ENCODE measurements around the gene MYO3B.

MYO3B gene

GRCh38 chr2:170144761-170145160 lies 33.2 kb upstream of the MYO3B start:
- no peak for TF ChIP-seq CTCF (IDR thresholded peaks at IDR 0.05; ENCODE audit: borderline replicate concordance, control extremely low read depth, extremely low read depth, insufficient read depth, missing control alignments)
- no peak for DNase-seq (ENCODE audit: low spot score)
- in situ Hi-C loops (cut with MboI; ENCODE audit: low sequenced_read_pairs, unreplicated experiment), result no loop called here

- no peak for DNase-seq (ENCODE audit: low spot score)
- TF ChIP-seq CTCF (IDR thresholded peaks at IDR 0.05; ENCODE audit: borderline replicate concordance, control extremely low read depth, extremely low read depth, insufficient read depth, missing control alignments), result no peak
- in situ Hi-C loops (cut with MboI; ENCODE audit: low sequenced_read_pairs, unreplicated experiment), result no loop called here
Observed at GRCh38 chr2:170145191-170145590, 32.8 kb upstream of the MYO3B start.

DNA sequence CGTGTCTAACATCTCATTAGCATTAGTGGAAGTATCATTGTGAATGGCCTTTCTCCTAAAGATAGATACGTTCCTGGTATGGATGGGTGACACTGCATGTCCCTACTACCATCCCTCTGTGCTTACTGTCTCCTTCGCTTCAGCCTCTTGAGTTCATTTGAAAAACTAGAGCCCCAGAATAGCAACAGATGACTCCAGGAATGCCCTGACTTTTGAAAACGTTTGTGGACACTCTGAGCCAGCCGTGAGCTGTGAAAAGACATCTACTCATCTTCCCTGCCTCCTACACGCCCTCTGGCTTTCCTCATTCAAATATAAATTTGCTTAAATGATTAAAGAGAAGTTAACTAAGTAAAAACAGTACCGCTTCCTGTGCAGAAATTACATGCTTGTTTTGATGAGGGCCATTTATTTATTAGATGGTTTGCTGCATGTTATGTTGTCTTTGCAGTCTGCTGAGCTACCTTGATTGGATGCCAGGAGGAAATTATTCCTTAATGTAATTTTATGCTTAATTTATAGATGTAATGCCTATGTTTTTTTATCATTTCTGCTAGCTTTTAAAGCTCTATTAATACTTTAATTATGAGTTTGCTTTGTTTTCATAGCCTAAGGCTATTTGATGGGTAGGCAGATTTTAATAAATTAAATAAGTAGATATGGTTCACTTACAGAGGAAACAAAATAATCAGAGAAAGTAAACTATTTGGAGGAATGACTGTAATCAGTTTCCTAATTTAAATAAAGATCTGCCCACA lies 32.1 kb upstream of the MYO3B start:
- in situ Hi-C loops (cut with MboI; ENCODE audit: low sequenced_read_pairs, unreplicated experiment), result no loop called here
- DNase-seq (ENCODE audit: low spot score), result no peak
- TF ChIP-seq CTCF (IDR thresholded peaks at IDR 0.05; ENCODE audit: borderline replicate concordance, control extremely low read depth, extremely low read depth, insufficient read depth, missing control alignments), result no peak

GRCh38 chr2:170146784-170147183 lies 31.2 kb upstream of the MYO3B start:
- no peak for DNase-seq (ENCODE audit: low spot score)
- no peak for TF ChIP-seq CTCF (IDR thresholded peaks at IDR 0.05; ENCODE audit: borderline replicate concordance, control extremely low read depth, extremely low read depth, insufficient read depth, missing control alignments)
- in situ Hi-C loops (cut with MboI; ENCODE audit: low sequenced_read_pairs, unreplicated experiment), result no loop called here

DNA sequence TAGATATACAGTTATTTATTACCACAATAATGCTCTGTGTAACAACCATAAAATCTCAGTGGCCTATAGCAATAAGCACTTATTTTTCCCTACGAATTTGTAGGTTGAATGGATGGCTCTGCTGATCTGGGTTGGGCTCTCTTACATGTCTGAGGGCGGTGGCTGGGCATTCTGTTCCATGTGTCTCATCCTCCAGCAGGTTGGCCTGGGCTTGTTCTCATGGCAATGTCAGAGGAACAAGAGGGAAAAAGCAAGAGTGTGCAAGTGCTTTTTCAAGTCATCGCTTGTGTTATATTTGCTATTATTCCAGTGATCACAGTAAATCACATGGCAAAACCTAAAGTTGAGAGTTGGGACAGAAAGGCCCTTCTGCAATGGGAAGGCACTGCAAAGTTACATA lies 30.4 kb upstream of the MYO3B start:
- no peak for TF ChIP-seq CTCF (IDR thresholded peaks at IDR 0.05; ENCODE audit: borderline replicate concordance, control extremely low read depth, extremely low read depth, insufficient read depth, missing control alignments)
- in situ Hi-C loops (cut with MboI; ENCODE audit: low sequenced_read_pairs, unreplicated experiment), result no loop called here
- no peak for DNase-seq (ENCODE audit: low spot score)

DNA sequence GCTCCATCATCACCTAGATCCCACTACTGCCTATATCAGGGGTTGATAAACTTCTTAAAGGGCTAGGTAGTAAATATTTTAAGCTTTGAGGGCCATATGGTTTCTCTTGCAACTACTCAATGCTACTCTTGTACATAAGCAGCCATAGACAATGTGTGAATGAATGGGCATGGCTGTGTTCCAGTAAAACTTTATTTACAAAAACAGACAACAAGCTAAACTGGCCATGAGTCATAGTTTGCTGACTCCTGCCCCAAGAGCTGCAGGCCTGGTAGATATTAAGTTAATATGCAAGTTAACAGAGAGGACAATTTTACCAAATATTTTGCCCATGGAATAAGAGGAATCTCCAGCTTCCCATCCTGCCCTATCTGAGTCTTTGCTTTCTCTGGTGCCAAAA lies 29.8 kb upstream of the MYO3B start:
- DNase-seq (ENCODE audit: low spot score), result no peak
- TF ChIP-seq CTCF (IDR thresholded peaks at IDR 0.05; ENCODE audit: borderline replicate concordance, control extremely low read depth, extremely low read depth, insufficient read depth, missing control alignments), result no peak
- in situ Hi-C loops (cut with MboI; ENCODE audit: low sequenced_read_pairs, unreplicated experiment), result no loop called here
